ENCODE data around the gene CARMIL1.

Gene CARMIL1

DNA sequence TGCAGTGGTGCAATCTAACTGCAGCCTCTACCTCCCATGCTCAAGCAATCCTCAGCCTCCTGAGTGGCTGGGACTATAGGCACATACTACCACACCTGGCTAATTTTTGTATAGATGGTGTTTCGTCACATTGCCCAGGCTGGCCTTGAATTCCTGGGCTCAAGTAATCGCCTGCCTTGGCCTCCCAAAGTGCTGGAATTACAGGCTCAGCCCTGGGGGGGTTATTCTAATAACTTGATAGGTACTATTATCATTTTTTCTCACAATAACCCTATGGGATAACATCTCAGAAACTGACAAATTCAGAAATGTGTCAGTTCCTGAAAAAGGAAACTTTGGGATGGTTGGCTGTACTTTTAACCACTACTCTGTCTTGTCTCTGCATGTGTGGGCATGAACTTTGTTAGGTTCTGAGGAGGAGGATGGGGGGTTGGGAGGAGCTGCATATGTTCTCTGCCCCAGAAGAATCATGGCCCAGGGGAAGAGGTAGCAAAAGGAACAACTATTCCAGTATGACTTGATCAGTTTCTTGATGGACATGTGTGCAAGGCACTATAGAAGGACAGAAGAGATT is 169.9 kb downstream of the CARMIL1 start:
- H3K27ac Mint-ChIP-seq = no peak overlapping the region
- DNase-seq = no peak
- no peak overlapping the region for H3K4me3 Mint-ChIP-seq
- H3K27me3 Mint-ChIP-seq = no peaks in the 10 kb centered on the region
- ATAC-seq (replicated peaks) = no peak
- no peaks in the 10 kb centered on the region for H3K36me3 Mint-ChIP-seq (ENCODE audit: insufficient read depth)
- H3K9me3 Mint-ChIP-seq = no peaks in the 10 kb centered on the region
- H3K4me1 Mint-ChIP-seq (ENCODE audit: low read depth in 2 of 2) = peaks cover 2 to 6% of the 10 kb centered on the region in 2 donors

DNA sequence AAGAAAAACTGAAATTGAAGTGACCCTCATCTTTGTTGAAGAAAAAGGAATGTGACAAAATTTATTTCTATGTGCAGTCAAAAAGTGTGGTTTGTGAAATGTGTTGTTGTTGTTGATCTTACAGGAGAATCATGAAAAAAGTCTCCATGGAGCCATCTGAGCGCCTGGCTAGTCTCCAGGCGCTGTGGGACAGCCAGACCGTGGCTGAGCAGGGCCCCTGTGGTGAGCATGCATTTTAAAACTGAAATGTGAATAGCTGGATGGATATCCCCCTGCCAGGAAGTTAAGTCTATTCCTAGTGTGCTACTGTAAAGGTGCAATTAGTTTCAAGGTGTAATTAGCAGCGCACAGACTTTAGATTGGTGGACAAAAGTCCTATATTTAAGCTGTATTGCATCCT is 170.6 kb downstream of the CARMIL1 start:
- no peaks in the 10 kb centered on the region for H3K36me3 Mint-ChIP-seq (ENCODE audit: insufficient read depth)
- ATAC-seq (replicated peaks) (no peak), DNase-seq (no peak)
- no peaks in the 10 kb centered on the region for H3K27me3 Mint-ChIP-seq
- H3K4me1 Mint-ChIP-seq (ENCODE audit: low read depth in 2 of 2) = peaks cover 2 to 6% of the 10 kb centered on the region in 2 donors
- H3K9me3 Mint-ChIP-seq = no peaks in the 10 kb centered on the region
- H3K27ac Mint-ChIP-seq = no peak overlapping the region
- no peak overlapping the region for H3K4me3 Mint-ChIP-seq

- Mint-ChIP-seq H3K36me3 (ENCODE audit: insufficient read depth) (no peaks in the 10 kb centered on the region), H3K27ac (no peak overlapping the region), H3K27me3 (no peaks in the 10 kb centered on the region), H3K4me3 (no peak overlapping the region), H3K4me1 (ENCODE audit: low read depth in 2 of 2) (peaks cover 2 to 6% of the 10 kb centered on the region in 2 donors), H3K9me3 (no peaks in the 10 kb centered on the region)
- no peak for DNase-seq
- no peak for ATAC-seq (replicated peaks)
These were observed 171.5 kb downstream of the CARMIL1 start for GRCh38 chr6:25450469-25451198.

DNA sequence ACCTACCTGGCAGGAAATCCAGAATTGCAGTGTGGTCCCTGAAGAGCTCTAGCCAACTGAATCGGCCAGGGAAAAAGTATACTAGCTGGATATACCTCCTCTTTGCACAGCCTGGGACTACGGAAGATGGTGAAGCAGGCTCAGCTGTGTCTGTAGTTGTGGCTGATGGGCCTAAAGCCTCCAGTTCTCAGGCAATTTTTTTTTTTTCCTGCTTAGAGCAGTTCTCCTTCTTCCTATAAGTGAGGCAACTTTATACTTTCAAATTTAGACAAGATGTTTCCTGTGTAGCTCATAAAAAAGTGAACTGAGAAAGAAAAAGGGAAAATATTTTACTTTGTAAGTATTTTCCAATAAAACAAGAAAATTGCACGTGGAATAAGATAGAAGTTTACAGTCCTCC is 172.9 kb downstream of the CARMIL1 start:
- no peak overlapping the region for H3K4me3 Mint-ChIP-seq
- no peaks in the 10 kb centered on the region for H3K9me3 Mint-ChIP-seq
- no peak overlapping the region for H3K27ac Mint-ChIP-seq
- H3K36me3 Mint-ChIP-seq (ENCODE audit: insufficient read depth) = no peaks in the 10 kb centered on the region
- H3K4me1 Mint-ChIP-seq (ENCODE audit: low read depth in 2 of 2) = peaks cover 2 to 6% of the 10 kb centered on the region in 2 donors
- DNase-seq (no peak), ATAC-seq (replicated peaks) (no peak)
- no peaks in the 10 kb centered on the region for H3K27me3 Mint-ChIP-seq

DNA sequence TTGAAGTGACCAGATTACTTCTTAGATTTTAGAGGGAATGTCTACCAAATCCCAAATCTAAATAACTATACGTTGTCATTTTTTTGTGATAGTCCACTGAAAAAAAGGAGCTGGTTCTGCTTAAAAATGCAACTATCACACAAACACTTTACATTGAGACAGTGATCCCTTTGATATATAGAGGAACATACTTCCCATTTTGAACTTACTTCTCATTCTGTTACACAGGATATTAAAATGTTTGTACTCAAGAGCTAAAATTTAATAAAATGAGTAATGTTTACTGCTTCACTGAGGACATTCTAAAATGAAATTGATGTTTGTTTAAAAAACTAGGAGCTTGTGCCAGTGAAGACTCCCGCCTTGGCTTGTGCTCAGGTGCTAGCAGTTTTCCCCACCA is 174.1 kb downstream of the CARMIL1 start:
- Mint-ChIP-seq H3K4me1 (ENCODE audit: low read depth in 2 of 2) (no peaks in the 10 kb centered on the region), H3K27me3 (peaks cover 0 to 6% of the 10 kb centered on the region in 2 donors), H3K4me3 (no peak overlapping the region), H3K36me3 (ENCODE audit: insufficient read depth) (no peaks in the 10 kb centered on the region), H3K9me3 (no peaks in the 10 kb centered on the region), H3K27ac (no peak overlapping the region)
- no peak for ATAC-seq (replicated peaks)
- DNase-seq = no peak

GRCh38 chr6:25454136-25454535 is 175.0 kb downstream of the CARMIL1 start:
- H3K27ac Mint-ChIP-seq = no peak overlapping the region
- H3K36me3 Mint-ChIP-seq (ENCODE audit: insufficient read depth) = no peaks in the 10 kb centered on the region
- no peak for DNase-seq
- no peak overlapping the region for H3K4me3 Mint-ChIP-seq
- no peak for ATAC-seq (replicated peaks)
- H3K27me3 Mint-ChIP-seq = peaks cover 0 to 6% of the 10 kb centered on the region in 2 donors
- H3K4me1 Mint-ChIP-seq (ENCODE audit: low read depth in 2 of 2) = no peaks in the 10 kb centered on the region
- H3K9me3 Mint-ChIP-seq = no peaks in the 10 kb centered on the region

- no peak overlapping the region for H3K4me3 Mint-ChIP-seq
- no peaks in the 10 kb centered on the region for H3K36me3 Mint-ChIP-seq (ENCODE audit: insufficient read depth)
- no peaks in the 10 kb centered on the region for H3K9me3 Mint-ChIP-seq
- peaks cover 0 to 6% of the 10 kb centered on the region in 2 donors for H3K27me3 Mint-ChIP-seq
- no peak for DNase-seq
- H3K4me1 Mint-ChIP-seq (ENCODE audit: low read depth in 2 of 2) = no peaks in the 10 kb centered on the region
- no peak overlapping the region for H3K27ac Mint-ChIP-seq
- ATAC-seq (replicated peaks) = no peak
These were observed 177.3 kb downstream of the CARMIL1 start for GRCh38 chr6:25456249-25457040.

GRCh38 chr6:25457516-25457915 is 178.3 kb downstream of the CARMIL1 start:
- no peak overlapping the region for H3K27ac Mint-ChIP-seq
- no peaks in the 10 kb centered on the region for H3K4me1 Mint-ChIP-seq (ENCODE audit: low read depth in 2 of 2)
- H3K9me3 Mint-ChIP-seq = no peaks in the 10 kb centered on the region
- ATAC-seq (replicated peaks) (no peak), DNase-seq (no peak)
- H3K27me3 Mint-ChIP-seq = peaks cover 0 to 13% of the 10 kb centered on the region in 2 donors
- H3K4me3 Mint-ChIP-seq = no peak overlapping the region
- no peaks in the 10 kb centered on the region for H3K36me3 Mint-ChIP-seq (ENCODE audit: insufficient read depth)

- no peak overlapping the region for H3K27ac Mint-ChIP-seq
- H3K9me3 Mint-ChIP-seq = no peaks in the 10 kb centered on the region
- peaks cover 0 to 19% of the 10 kb centered on the region in 2 donors for H3K27me3 Mint-ChIP-seq
- H3K4me1 Mint-ChIP-seq (ENCODE audit: low read depth in 2 of 2) = no peaks in the 10 kb centered on the region
- no peak for DNase-seq
- no peak for ATAC-seq (replicated peaks)
- H3K4me3 Mint-ChIP-seq = no peak overlapping the region
- H3K36me3 Mint-ChIP-seq (ENCODE audit: insufficient read depth) = no peaks in the 10 kb centered on the region
These were observed 179.3 kb downstream of the CARMIL1 start for GRCh38 chr6:25458485-25458884.

DNA sequence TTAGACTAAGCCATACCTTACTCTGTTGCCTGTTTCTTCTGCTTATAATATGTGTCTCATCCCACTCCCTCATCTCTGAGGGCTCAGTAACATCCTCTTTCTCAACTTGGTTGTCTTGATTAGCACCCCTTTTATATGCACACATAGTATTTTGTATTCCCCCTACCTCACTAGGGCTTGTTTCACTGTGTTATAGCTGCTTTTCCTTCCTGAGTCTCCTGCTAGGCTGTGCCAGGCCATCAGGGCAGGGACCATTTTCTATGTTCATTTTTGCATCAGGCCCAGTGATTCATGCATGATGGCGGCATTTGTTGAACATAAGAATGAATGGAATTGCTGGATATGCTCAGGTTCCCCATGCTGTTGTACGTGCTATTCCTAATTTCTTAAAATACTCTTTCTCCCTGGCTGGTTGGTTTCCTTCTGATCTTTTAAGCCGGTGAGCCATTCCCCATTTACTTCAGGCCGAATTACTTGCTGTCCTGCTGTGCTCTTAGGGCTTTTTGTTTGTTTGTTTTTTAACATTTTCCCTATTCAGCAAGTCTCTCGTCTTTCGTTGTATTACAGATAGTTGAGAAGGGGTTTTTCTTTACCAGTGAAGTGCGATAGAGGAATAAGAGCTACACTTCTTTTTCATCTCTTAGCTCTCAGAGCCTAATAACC is 183.2 kb downstream of the CARMIL1 start:
- no peak for DNase-seq
- no peaks in the 10 kb centered on the region for H3K36me3 Mint-ChIP-seq (ENCODE audit: insufficient read depth)
- H3K9me3 Mint-ChIP-seq = no peaks in the 10 kb centered on the region
- no peak overlapping the region for H3K4me3 Mint-ChIP-seq
- no peak overlapping the region for H3K27ac Mint-ChIP-seq
- H3K27me3 Mint-ChIP-seq = peaks cover 0 to 21% of the 10 kb centered on the region in 2 donors
- no peak for ATAC-seq (replicated peaks)
- H3K4me1 Mint-ChIP-seq (ENCODE audit: low read depth in 2 of 2) = no peaks in the 10 kb centered on the region

- peaks cover 0 to 16% of the 10 kb centered on the region in 2 donors for H3K27me3 Mint-ChIP-seq
- H3K4me3 Mint-ChIP-seq = no peak overlapping the region
- no peaks in the 10 kb centered on the region for H3K36me3 Mint-ChIP-seq (ENCODE audit: insufficient read depth)
- no peaks in the 10 kb centered on the region for H3K9me3 Mint-ChIP-seq
- H3K27ac Mint-ChIP-seq = no peak overlapping the region
- ATAC-seq (replicated peaks) (no peak), DNase-seq (no peak)
- H3K4me1 Mint-ChIP-seq (ENCODE audit: low read depth in 2 of 2) = no peaks in the 10 kb centered on the region
These were observed 184.3 kb downstream of the CARMIL1 start for GRCh38 chr6:25463441-25463840.

- H3K27me3 Mint-ChIP-seq = peaks cover 0 to 16% of the 10 kb centered on the region in 2 donors
- DNase-seq = no peak
- H3K9me3 Mint-ChIP-seq = no peaks in the 10 kb centered on the region
- no peak overlapping the region for H3K4me3 Mint-ChIP-seq
- no peaks in the 10 kb centered on the region for H3K36me3 Mint-ChIP-seq (ENCODE audit: insufficient read depth)
- no peaks in the 10 kb centered on the region for H3K4me1 Mint-ChIP-seq (ENCODE audit: low read depth in 2 of 2)
- H3K27ac Mint-ChIP-seq = no peak overlapping the region
- no peak for ATAC-seq (replicated peaks)
These were observed 185.1 kb downstream of the CARMIL1 start for GRCh38 chr6:25464225-25464624.

GRCh38 chr6:25465941-25466340 is 186.8 kb downstream of the CARMIL1 start:
- peaks cover 0 to 16% of the 10 kb centered on the region in 2 donors for H3K27me3 Mint-ChIP-seq
- ATAC-seq (replicated peaks) (no peak), DNase-seq (no peak)
- H3K27ac Mint-ChIP-seq = peak overlapping the region in 1 of 2 donors; percentile 7
- no peaks in the 10 kb centered on the region for H3K9me3 Mint-ChIP-seq
- H3K36me3 Mint-ChIP-seq (ENCODE audit: insufficient read depth) = no peaks in the 10 kb centered on the region
- no peaks in the 10 kb centered on the region for H3K4me1 Mint-ChIP-seq (ENCODE audit: low read depth in 2 of 2)
- H3K4me3 Mint-ChIP-seq = no peak overlapping the region
